Neural cell (in vitro differentiated cells): Measurements from ENCODE around the gene ZNF502.

Experiments used
- CTCF ChIP-seq: fragments of 450-650 bp; IDR thresholded peaks from 2 replicates; pipeline ENCODE4 v1.5.1; 2014; ENCODE audit warnings: antibody characterized with exemption, mild to moderate bottlenecking, moderate library complexity; ENCODE audit not compliant: poor library complexity, severe bottlenecking
- EZH2 ChIP-seq: fragments of 200-600, 300-800 bp; shearing (Covaris generic), sonication (generic); IDR thresholded peaks from 2 replicates; pipeline ENCODE4 v1.6.1; 2014; ENCODE audit warnings: antibody characterized with exemption, low read length, borderline replicate concordance, mild to moderate bottlenecking; ENCODE audit not compliant: insufficient read depth, poor library complexity, severe bottlenecking
- POLR2AphosphoS5 ChIP-seq: IDR thresholded peaks from 2 replicates; pipeline ENCODE4 v1.6.1; 2012
- TAF1 ChIP-seq: IDR thresholded peaks from 2 replicates; pipeline ENCODE4 v1.6.1; 2012; ENCODE audit warnings: low read depth

GRCh38 chr3:44734646-44735168 is 22.2 kb downstream of the ZNF502 start:
- TF ChIP-seq CTCF (no peak), POLR2AphosphoS5 (no peak), EZH2 (no peak), TAF1 (no peak)
